Mesenchymal stem cell (in vitro differentiated cells and primary cell): ENCODE results near the gene SLC5A6.
A peak's percentile ranks its signal among the peaks of the same experiment; 100 is the strongest.

Experiments used
- DNase-seq: peaks from one replicate; pipeline ENCODE4 v3.0.0-alpha.2; 2013
- H2AFZ ChIP-seq: one replicate; pipeline ENCODE4 v1.6.1; 2013; ENCODE audit warnings: low read depth, mild to moderate bottlenecking, control low read depth, inconsistent platforms, low read length, moderate library complexity
- H2AK5ac ChIP-seq: 2 replicates; pipeline ENCODE4 v1.6.1; 2013; ENCODE audit warnings: low read length, moderate library complexity, mild to moderate bottlenecking, inconsistent platforms; ENCODE audit not compliant: severe bottlenecking
- H2BK120ac ChIP-seq: one replicate; pipeline ENCODE4 v1.6.1; 2013; ENCODE audit warnings: low read depth, mild to moderate bottlenecking, inconsistent platforms, low read length, moderate library complexity
- H2BK12ac ChIP-seq, 2 experiments: one replicate each; pipeline ENCODE4 v1.6.1; 2013; ENCODE audit warnings: inconsistent platforms in 2 of 2, low read length in 2 of 2, mild to moderate bottlenecking in 2 of 2, moderate library complexity in 2 of 2, control low read depth in 1 of 2
- H2BK15ac ChIP-seq: one replicate; pipeline ENCODE4 v1.6.1; 2013; ENCODE audit warnings: mild to moderate bottlenecking, low read depth, inconsistent platforms; ENCODE audit not compliant: poor library complexity, severe bottlenecking
- H2BK5ac ChIP-seq: 2 replicates; pipeline ENCODE4 v1.6.1; 2013; ENCODE audit warnings: low read depth, mild to moderate bottlenecking, low read length, control low read depth, inconsistent platforms; ENCODE audit not compliant: poor library complexity, severe bottlenecking
- H3K14ac ChIP-seq, 2 experiments: one replicate each; pipeline ENCODE4 v1.6.1; 2013; ENCODE audit warnings: inconsistent platforms in 2 of 2, low read length in 2 of 2, control low read depth in 1 of 2, mild to moderate bottlenecking in 1 of 2, moderate library complexity in 1 of 2
- H3K18ac ChIP-seq, 2 experiments: one replicate each; pipeline ENCODE4 v1.6.1; 2013; ENCODE audit warnings: inconsistent platforms in 2 of 2, low read length in 2 of 2, control low read depth in 1 of 2, low read depth in 1 of 2, mild to moderate bottlenecking in 1 of 2
- H3K23ac ChIP-seq, 2 experiments: one replicate each; pipeline ENCODE4 v1.6.1; 2013; ENCODE audit warnings: inconsistent platforms in 2 of 2, low read length in 2 of 2, mild to moderate bottlenecking in 2 of 2, moderate library complexity in 2 of 2, control low read depth in 1 of 2
- H3K27ac ChIP-seq: 2 replicates; pipeline ENCODE4 v1.5.1; 2013; ENCODE audit warnings: mild to moderate bottlenecking, moderate library complexity, low read length, control low read depth, inconsistent platforms; ENCODE audit not compliant: poor library complexity, severe bottlenecking
- H3K27me3 ChIP-seq, 2 experiments: 2 replicates each; pipeline versions ENCODE4 v1.6.1 to v1.7.0; 2013; ENCODE audit warnings: low read length in 2 of 2, mild to moderate bottlenecking in 2 of 2, moderate library complexity in 2 of 2, control low read depth in 1 of 2, inconsistent platforms in 1 of 2; ENCODE audit not compliant: control insufficient read depth in 1 of 2, insufficient read depth in 1 of 2
- H3K36me3 ChIP-seq, 2 experiments: 2 replicates each; pipeline versions ENCODE4 v1.6.1 to v1.7.0; 2013; ENCODE audit warnings: low read length in 2 of 2, control low read depth in 1 of 2, inconsistent platforms in 1 of 2, low read depth in 1 of 2, mild to moderate bottlenecking in 1 of 2; ENCODE audit not compliant: insufficient read depth in 2 of 2, control insufficient read depth in 1 of 2
- H3K4ac ChIP-seq, 2 experiments: one replicate each; pipeline ENCODE4 v1.6.1; 2013; ENCODE audit warnings: inconsistent platforms in 2 of 2, low read length in 2 of 2, mild to moderate bottlenecking in 2 of 2, moderate library complexity in 2 of 2, control low read depth in 1 of 2, low read depth in 1 of 2
- H3K4me1 ChIP-seq: 2 replicates; pipeline ENCODE4 v1.6.1; 2013; ENCODE audit warnings: low read depth, low read length, control low read depth; ENCODE audit not compliant: control insufficient read depth, insufficient read depth
- H3K4me2 ChIP-seq: 2 replicates; pipeline ENCODE4 v1.6.1; 2013; ENCODE audit warnings: low read length, mild to moderate bottlenecking, inconsistent platforms; ENCODE audit not compliant: poor library complexity, severe bottlenecking
- H3K4me3 ChIP-seq, 2 experiments: 2 replicates each; pipeline versions ENCODE4 v1.5.1 to v1.7.0; 2013; ENCODE audit warnings: low read length in 2 of 2, mild to moderate bottlenecking in 2 of 2, control low read depth in 1 of 2, low read depth in 1 of 2; ENCODE audit not compliant: insufficient read depth in 1 of 2
- H3K79me1 ChIP-seq: replicated peaks from 2 replicates; pipeline ENCODE4 v1.6.1; 2013; ENCODE audit warnings: mild to moderate bottlenecking, control low read depth, low read length, inconsistent platforms; ENCODE audit not compliant: poor library complexity, severe bottlenecking
- H3K9ac ChIP-seq: 2 replicates; pipeline ENCODE4 v1.7.0; 2013; ENCODE audit warnings: mild to moderate bottlenecking, low read length, moderate library complexity
- H3K9me3 ChIP-seq: 2 replicates; pipeline ENCODE4 v1.7.0; 2013; ENCODE audit warnings: mild to moderate bottlenecking, low read length; ENCODE audit not compliant: control insufficient read depth
- H4K8ac ChIP-seq: one replicate; pipeline ENCODE4 v1.6.1; 2013; ENCODE audit warnings: inconsistent platforms, mild to moderate bottlenecking, low read length, moderate library complexity
- H4K91ac ChIP-seq: one replicate; pipeline ENCODE4 v1.6.1; 2013; ENCODE audit warnings: mild to moderate bottlenecking, low read length, inconsistent platforms
- WGBS: methylation state at CpG from one replicate; pipeline ENCODE4 v1.1.7; 2013; ENCODE audit warnings: mixed read lengths; 5-methylcytosine and 5-hydroxymethylcytosine counted together

The SLC5A6 gene

DNA sequence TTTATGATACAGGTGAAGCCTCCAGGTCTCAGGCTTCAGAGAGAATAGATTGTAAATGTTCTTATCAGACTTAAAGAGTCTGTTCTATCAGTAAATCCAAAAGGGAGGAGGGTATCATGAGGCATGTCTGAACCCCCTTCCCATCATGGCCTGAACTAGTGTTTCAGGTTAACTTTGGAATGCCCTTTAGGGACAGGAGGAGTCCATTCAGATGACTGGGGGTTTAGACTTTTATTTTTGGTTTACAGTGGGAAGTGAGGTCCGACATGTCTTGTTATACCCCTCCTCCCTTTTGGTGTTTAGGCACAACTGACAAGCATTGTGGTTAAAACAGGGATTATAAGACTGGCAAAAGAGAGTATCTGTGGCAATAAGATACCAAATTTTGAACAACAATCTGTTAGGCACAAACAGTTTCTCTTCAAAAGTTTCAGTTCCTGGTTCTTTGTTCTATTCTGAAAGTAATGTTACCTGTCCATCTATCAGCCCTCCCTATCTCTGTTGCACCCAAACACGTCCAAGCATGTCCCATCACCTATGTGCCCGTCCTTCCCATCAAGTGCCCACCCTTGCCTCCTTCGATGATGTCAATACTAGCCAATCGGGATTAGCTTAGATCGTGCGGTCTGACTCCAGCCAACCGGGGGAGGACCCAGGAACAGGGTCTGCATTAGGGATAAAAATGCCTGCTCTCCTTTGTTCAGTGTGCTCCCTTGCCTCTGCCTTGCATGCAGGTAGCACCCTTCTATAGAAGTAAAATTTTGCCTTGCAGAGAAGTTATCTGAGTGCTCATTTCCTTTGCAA, 46.9 kb downstream of the SLC5A6 start:
- H3K4ac ChIP-seq: no peak overlapping the region
- peaks cover 0 to 14% of the 10 kb centered on the region in 2 experiments for H3K27me3 ChIP-seq
- no peaks in the 10 kb centered on the region for H3K36me3 ChIP-seq
- no peak overlapping the region for H2BK120ac ChIP-seq
- H2BK15ac ChIP-seq: no peak overlapping the region
- H2BK5ac ChIP-seq: no peak overlapping the region
- H3K4me3 ChIP-seq: no peak overlapping the region
- WGBS: 86% methylated on average over 7 of the region's 8 CpGs
- no peak overlapping the region for H2BK12ac ChIP-seq
- no peak overlapping the region for H3K27ac ChIP-seq
- no peak overlapping the region for H3K4me2 ChIP-seq
- no peak overlapping the region for H4K91ac ChIP-seq
- no peaks in the 10 kb centered on the region for H3K79me1 ChIP-seq
- no peak overlapping the region for H3K23ac ChIP-seq
- peaks cover 3% of the 10 kb centered on the region for H3K4me1 ChIP-seq
- no peaks in the 10 kb centered on the region for H3K9me3 ChIP-seq
- DNase-seq: no peak
- no peak overlapping the region for H2AFZ ChIP-seq
- no peak overlapping the region for H3K9ac ChIP-seq
- no peak overlapping the region for H3K14ac ChIP-seq
- H4K8ac ChIP-seq: no peak overlapping the region
- no peak overlapping the region for H3K18ac ChIP-seq
- no peak overlapping the region for H2AK5ac ChIP-seq

DNA sequence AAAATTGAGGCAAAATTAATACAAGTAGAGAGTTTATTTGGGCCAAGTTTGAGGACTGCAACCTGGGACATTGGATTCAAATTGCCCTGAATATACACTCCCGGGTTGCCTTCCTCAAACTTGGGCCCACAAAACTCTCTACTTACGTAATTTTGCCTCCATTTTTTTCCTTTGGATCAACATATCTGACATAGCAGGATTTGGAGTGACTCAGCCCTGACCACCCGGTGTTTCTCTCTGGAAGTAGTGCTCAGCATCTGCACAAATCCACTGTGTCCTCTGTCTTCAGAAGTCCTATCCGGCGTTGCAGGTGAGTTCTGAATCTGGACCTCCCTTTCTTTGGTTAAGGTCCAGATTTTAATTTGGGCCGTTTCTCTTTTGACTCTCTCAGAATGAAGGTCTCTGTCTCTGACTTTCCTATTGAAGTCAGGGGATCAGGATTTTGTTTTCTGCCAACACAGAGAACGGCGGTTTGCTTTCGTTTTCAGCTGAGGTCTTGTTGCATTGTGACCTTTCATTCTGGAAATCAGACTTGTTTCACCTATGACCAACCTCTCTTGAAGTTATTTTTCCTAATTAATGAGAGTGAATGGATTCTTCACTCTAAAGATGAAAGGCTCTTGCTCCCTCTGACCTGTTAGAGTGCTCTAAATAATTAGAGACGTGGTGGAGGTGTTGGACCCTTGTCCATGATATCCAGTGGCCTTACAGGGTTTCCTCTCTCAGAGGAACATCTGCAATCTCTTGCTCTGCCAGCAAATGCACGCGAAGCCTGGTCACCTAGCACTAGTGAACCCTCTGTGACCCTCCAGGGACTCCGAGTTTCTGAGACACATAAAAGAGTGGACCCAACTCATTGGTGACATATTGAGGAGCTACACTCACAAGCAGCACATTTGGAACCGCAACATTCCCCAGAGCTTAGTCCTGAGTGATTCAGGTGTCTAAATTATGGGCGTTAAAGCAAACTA, 49.6 kb downstream of the SLC5A6 start:
- H2AK5ac ChIP-seq: no peak overlapping the region
- peak overlapping the region in 1 of 2 experiments; percentile 60 for H3K4me3 ChIP-seq
- no peak overlapping the region for H2BK5ac ChIP-seq
- peak; percentile 19 for DNase-seq
- no peak overlapping the region for H3K23ac ChIP-seq
- no peak overlapping the region for H3K18ac ChIP-seq
- H3K27ac ChIP-seq: no peak overlapping the region
- H2BK120ac ChIP-seq: no peak overlapping the region
- WGBS: 89% methylated on average over 15 of the region's 15 CpGs
- H3K4me2 ChIP-seq: no peak overlapping the region
- no peaks in the 10 kb centered on the region for H3K9me3 ChIP-seq
- H3K14ac ChIP-seq: no peak overlapping the region
- H2BK12ac ChIP-seq: no peak overlapping the region
- no peaks in the 10 kb centered on the region for H3K79me1 ChIP-seq
- H3K9ac ChIP-seq: peak overlapping the region; percentile 58
- H3K4me1 ChIP-seq: no peaks in the 10 kb centered on the region
- H4K91ac ChIP-seq: no peak overlapping the region
- H2BK15ac ChIP-seq: no peak overlapping the region
- no peak overlapping the region for H3K4ac ChIP-seq
- no peaks in the 10 kb centered on the region for H3K36me3 ChIP-seq
- H2AFZ ChIP-seq: no peak overlapping the region
- H3K27me3 ChIP-seq: peaks cover 0 to 9% of the 10 kb centered on the region in 2 experiments
- H4K8ac ChIP-seq: no peak overlapping the region

DNA sequence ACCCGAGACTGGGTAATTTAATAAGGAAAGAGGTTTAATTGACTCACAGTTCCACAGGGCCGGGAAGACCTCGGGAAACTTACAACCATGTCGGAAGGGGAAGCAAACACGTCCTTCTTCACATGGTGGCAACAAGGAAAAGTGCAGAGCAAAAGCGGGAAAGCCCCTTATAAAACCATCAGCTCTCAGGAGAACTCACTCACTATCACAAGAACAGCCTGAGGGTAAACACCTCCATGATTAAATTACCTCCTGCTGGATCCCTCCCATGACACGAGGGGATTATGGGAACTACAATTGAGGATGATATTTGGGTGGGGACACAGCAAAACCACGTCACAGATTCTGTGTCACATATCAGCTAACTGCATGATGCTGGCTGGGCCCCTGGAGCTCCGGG, 51.9 kb downstream of the SLC5A6 start:
- 89% methylated on average over 8 of the region's 9 CpGs for WGBS
- Histone ChIP-seq H2BK15ac (no peak overlapping the region), H2AK5ac (no peak overlapping the region), H2BK12ac (no peak overlapping the region), H3K27ac (no peak overlapping the region), H3K4me1 (no peaks in the 10 kb centered on the region), H3K9me3 (no peaks in the 10 kb centered on the region), H4K91ac (no peak overlapping the region), H2AFZ (no peak overlapping the region), H3K4ac (no peak overlapping the region), H2BK120ac (no peak overlapping the region), H4K8ac (no peak overlapping the region), H3K36me3 (no peaks in the 10 kb centered on the region), H3K9ac (no peak overlapping the region), H3K23ac (no peak overlapping the region), H3K4me2 (no peak overlapping the region), H3K79me1 (no peaks in the 10 kb centered on the region), H3K27me3 (peaks cover 0 to 7% of the 10 kb centered on the region in 2 experiments), H2BK5ac (no peak overlapping the region), H3K14ac (no peak overlapping the region), H3K18ac (no peak overlapping the region), H3K4me3 (no peak overlapping the region)
- no peak for DNase-seq

DNA sequence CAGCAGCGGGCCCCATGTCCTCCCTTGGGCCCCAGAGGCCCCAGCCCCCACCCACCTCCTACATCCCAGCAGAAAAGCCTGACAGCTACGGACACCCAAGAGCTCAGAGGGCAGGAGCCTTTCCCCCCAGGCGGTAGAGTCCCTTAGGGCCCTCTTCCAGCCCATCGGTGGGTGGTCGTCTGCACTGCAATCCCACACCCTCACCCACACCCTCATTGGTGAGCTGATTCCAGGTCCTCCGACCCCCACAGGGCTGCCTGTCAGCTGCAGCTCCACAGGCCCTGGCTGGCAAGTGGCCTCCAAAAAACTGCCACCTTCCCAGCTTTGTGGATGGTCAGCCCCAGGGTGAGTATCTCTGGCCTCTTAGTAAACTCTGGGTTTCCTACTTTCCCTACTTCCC, 52.8 kb downstream of the SLC5A6 start:
- no peaks in the 10 kb centered on the region for H3K36me3 ChIP-seq
- no peak overlapping the region for H4K8ac ChIP-seq
- no peak overlapping the region for H3K27ac ChIP-seq
- H3K18ac ChIP-seq: no peak overlapping the region
- peak overlapping the region in 1 of 2 experiments; percentile 59 for H3K14ac ChIP-seq
- no peak overlapping the region for H4K91ac ChIP-seq
- no peaks in the 10 kb centered on the region for H3K4me1 ChIP-seq
- no peaks in the 10 kb centered on the region for H3K79me1 ChIP-seq
- H2AK5ac ChIP-seq: no peak overlapping the region
- no peak overlapping the region for H2BK15ac ChIP-seq
- no peak overlapping the region for H3K4me3 ChIP-seq
- H2BK120ac ChIP-seq: no peak overlapping the region
- H3K9ac ChIP-seq: no peak overlapping the region
- H2AFZ ChIP-seq: no peak overlapping the region
- DNase-seq: no peak
- H3K4ac ChIP-seq: no peak overlapping the region
- no peak overlapping the region for H3K4me2 ChIP-seq
- no peak overlapping the region for H2BK5ac ChIP-seq
- peaks cover 0 to 7% of the 10 kb centered on the region in 2 experiments for H3K27me3 ChIP-seq
- no peak overlapping the region for H2BK12ac ChIP-seq
- 84% methylated on average over 6 of the region's 6 CpGs for WGBS
- no peak overlapping the region for H3K23ac ChIP-seq
- H3K9me3 ChIP-seq: no peaks in the 10 kb centered on the region
